IMR-90 (cell line): ENCODE results near the gene SLITRK1.

Source experiments
- BHLHE40 ChIP-seq: fragments of 150-350 bp; IDR thresholded peaks from 2 replicates; pipeline ENCODE4 v1.6.1; 2016; ENCODE audit warnings: mild to moderate bottlenecking, low read depth, low read length
- CEBPB ChIP-seq: IDR thresholded peaks from 2 replicates; pipeline ENCODE4 v1.6.1; 2012; ENCODE audit warnings: low read depth, low read length, improper control_type of control experiment
- CHD1 ChIP-seq: IDR thresholded peaks from 2 replicates; pipeline ENCODE4 v1.6.1; 2012; ENCODE audit warnings: low read depth, low read length, improper control_type of control experiment
- CTCF ChIP-seq: conservative IDR thresholded peaks from 2 replicates; pipeline ENCODE4 v1.5.1; 2012; ENCODE audit warnings: mild to moderate bottlenecking, low read depth, low read length, improper control_type of control experiment
- ELK1 ChIP-seq: fragments of 150-350 bp; IDR thresholded peaks from 2 replicates; pipeline ENCODE4 v1.6.1; 2016; ENCODE audit warnings: low read depth, mild to moderate bottlenecking, low read length, moderate library complexity, borderline replicate concordance
- FOS ChIP-seq: fragments of 150-350 bp; IDR thresholded peaks from 2 replicates; pipeline ENCODE4 v1.6.1; 2016; ENCODE audit warnings: low read depth, low read length
- MAFK ChIP-seq: IDR thresholded peaks from 2 replicates; pipeline ENCODE4 v1.6.1; 2012; ENCODE audit warnings: low read depth, low read length, improper control_type of control experiment
- MXI1 ChIP-seq: IDR thresholded peaks from 2 replicates; pipeline ENCODE4 v1.6.1; 2012; ENCODE audit warnings: low read depth, mild to moderate bottlenecking, low read length, moderate library complexity, borderline replicate concordance
- NFE2L2 ChIP-seq: fragments of 150-350 bp; IDR thresholded peaks from 2 replicates; pipeline ENCODE4 v1.6.1; 2016; ENCODE audit warnings: low read depth, mild to moderate bottlenecking, low read length
- POLR2A ChIP-seq: IDR thresholded peaks from 2 replicates; pipeline ENCODE4 v1.6.1; 2012; ENCODE audit warnings: mild to moderate bottlenecking, low read depth, low read length
- RAD21 ChIP-seq: IDR thresholded peaks from 2 replicates; pipeline ENCODE4 v1.6.1; 2012; ENCODE audit warnings: low read length, improper control_type of control experiment
- RCOR1 ChIP-seq: IDR thresholded peaks from 2 replicates; pipeline ENCODE4 v1.6.1; 2012; ENCODE audit warnings: mild to moderate bottlenecking, low read length, improper control_type of control experiment; ENCODE audit not compliant: insufficient replicate concordance
- SMC3 ChIP-seq: fragments of 150-350 bp; IDR thresholded peaks from 2 replicates; pipeline ENCODE4 v1.6.1; 2016; ENCODE audit warnings: low read depth, mild to moderate bottlenecking, antibody characterized with exemption, low read length, moderate library complexity
- USF2 ChIP-seq: fragments of 150-350 bp; IDR thresholded peaks from 2 replicates; pipeline ENCODE4 v1.6.1; 2017; ENCODE audit warnings: mild to moderate bottlenecking, antibody characterized with exemption, low read length, low read depth

GRCh38 chr13:83831796-83832195 lies 50.5 kb downstream of the SLITRK1 start:
- no peak for TF ChIP-seq POLR2A
- TF ChIP-seq MXI1 = no peak
- no peak for TF ChIP-seq CEBPB
- no peak for TF ChIP-seq FOS
- TF ChIP-seq CTCF = no peak
- TF ChIP-seq SMC3 = no peak
- no peak for TF ChIP-seq MAFK
- TF ChIP-seq BHLHE40 = no peak
- TF ChIP-seq RCOR1 = no peak
- TF ChIP-seq CHD1 = no peak
- TF ChIP-seq NFE2L2 = no peak
- no peak for TF ChIP-seq RAD21
- TF ChIP-seq USF2 = no peak
- no peak for TF ChIP-seq ELK1
